Activated naive CD4-positive, alpha-beta T cell treated with anti-CD3 and anti-CD28 coated beads, Interleukin-2, amount 10 ng/mL, durations not matched to agents 7 days and 5 days (primary cell): ENCODE results near the gene SEMA3A.

Experiments
- CTCF ChIA-PET: fragments of 350-600 bp; sonication (Branson Sonifier 250); formaldehyde crosslinking; loops from one replicate; lab custom pipeline; 2021; ENCODE audit warnings: antibody characterized with exemption; lab: Charles Lee
- DNase-seq: peaks from one replicate; pipeline ENCODE4 v3.0.0-alpha.2; 2020
- H3K27ac Mint-ChIP-seq: one replicate; pipeline ENCODE4 v1.8.0; 2021; ENCODE audit warnings: mild to moderate bottlenecking, moderate library complexity, mixed read lengths
- H3K27me3 Mint-ChIP-seq: one replicate; pipeline ENCODE4 v1.8.0; 2021; ENCODE audit warnings: mild to moderate bottlenecking, mixed read lengths
- H3K36me3 Mint-ChIP-seq: one replicate; pipeline ENCODE4 v1.8.0; 2021; ENCODE audit warnings: mixed read lengths
- H3K4me1 Mint-ChIP-seq: one replicate; pipeline ENCODE4 v1.8.0; 2021; ENCODE audit warnings: mixed read lengths
- H3K4me3 Mint-ChIP-seq: one replicate; pipeline ENCODE4 v1.8.0; 2021; ENCODE audit warnings: mild to moderate bottlenecking, moderate library complexity, mixed read lengths
- H3K9me3 Mint-ChIP-seq: one replicate; pipeline ENCODE4 v1.8.0; 2021; ENCODE audit warnings: mixed read lengths

Gene SEMA3A

GRCh38 chr7:83937930-83938329, 256.7 kb downstream of the SEMA3A start:
- Mint-ChIP-seq H3K4me3 (no peak overlapping the region), H3K27ac (no peak overlapping the region), H3K9me3 (no peaks in the 10 kb centered on the region), H3K4me1 (no peaks in the 10 kb centered on the region), H3K36me3 (no peaks in the 10 kb centered on the region), H3K27me3 (peaks cover 3% of the 10 kb centered on the region)
- CTCF ChIA-PET: no interaction called here
- DNase-seq: no peak

- Mint-ChIP-seq H3K9me3 (no peaks in the 10 kb centered on the region), H3K27me3 (peaks cover 3% of the 10 kb centered on the region), H3K36me3 (no peaks in the 10 kb centered on the region), H3K27ac (no peak overlapping the region), H3K4me1 (no peaks in the 10 kb centered on the region), H3K4me3 (no peak overlapping the region)
- peak; percentile 71 for DNase-seq
- CTCF ChIA-PET: interaction anchor here (0.9 to 3.4 kb wide), 11 partner anchors 9 to 1091 kb away, joined by 3 to 27 read pairs (median 3); no protein-coding TSS in a partner anchor
Observed at GRCh38 chr7:83936056-83936708, 258.4 kb downstream of the SEMA3A start.

GRCh38 chr7:83934118-83934734, 260.4 kb downstream of the SEMA3A start:
- Mint-ChIP-seq H3K4me3 (no peak overlapping the region), H3K27me3 (peaks cover 3% of the 10 kb centered on the region), H3K9me3 (no peaks in the 10 kb centered on the region), H3K27ac (no peak overlapping the region), H3K36me3 (no peaks in the 10 kb centered on the region), H3K4me1 (no peaks in the 10 kb centered on the region)
- CTCF ChIA-PET: interaction anchor here (1.3 to 3.4 kb wide), 2 partner anchors 1089 to 1104 kb away, joined by 3 to 27 read pairs; no protein-coding TSS in a partner anchor
- DNase-seq: no peak

GRCh38 chr7:83931968-83932367, 262.6 kb downstream of the SEMA3A start:
- CTCF ChIA-PET: interaction anchor here (1.5 to 1.8 kb wide), 3 partner anchors 1092 to 1622 kb away, joined by 3 to 5 read pairs (median 3); no protein-coding TSS in a partner anchor
- no peaks in the 10 kb centered on the region for H3K4me1 Mint-ChIP-seq

GRCh38 chr7:83930262-83930661, 264.3 kb downstream of the SEMA3A start:
- no peak for DNase-seq
- no peaks in the 10 kb centered on the region for H3K9me3 Mint-ChIP-seq
- no peak overlapping the region for H3K4me3 Mint-ChIP-seq
- no peak overlapping the region for H3K27ac Mint-ChIP-seq
- no peaks in the 10 kb centered on the region for H3K27me3 Mint-ChIP-seq
- no peaks in the 10 kb centered on the region for H3K4me1 Mint-ChIP-seq
- CTCF ChIA-PET: no interaction called here
- H3K36me3 Mint-ChIP-seq: no peaks in the 10 kb centered on the region

More at GRCh38 chr7:83931968-83932367, 262.6 kb downstream of the SEMA3A start:
- Mint-ChIP-seq H3K9me3 (no peaks in the 10 kb centered on the region), H3K27me3 (no peaks in the 10 kb centered on the region), H3K36me3 (no peaks in the 10 kb centered on the region), H3K27ac (no peak overlapping the region), H3K4me3 (no peak overlapping the region)
- DNase-seq: no peak

- no peak overlapping the region for H3K27ac Mint-ChIP-seq
- no peaks in the 10 kb centered on the region for H3K27me3 Mint-ChIP-seq
- H3K4me1 Mint-ChIP-seq: no peaks in the 10 kb centered on the region
- no peak overlapping the region for H3K4me3 Mint-ChIP-seq
- H3K36me3 Mint-ChIP-seq: no peaks in the 10 kb centered on the region
- no peaks in the 10 kb centered on the region for H3K9me3 Mint-ChIP-seq
- no peak for DNase-seq
- CTCF ChIA-PET: no interaction called here
Observed at GRCh38 chr7:83925860-83926259, 268.7 kb downstream of the SEMA3A start.

- CTCF ChIA-PET: no interaction called here
- Mint-ChIP-seq H3K36me3 (no peaks in the 10 kb centered on the region), H3K9me3 (no peaks in the 10 kb centered on the region), H3K4me1 (no peaks in the 10 kb centered on the region), H3K27ac (no peak overlapping the region), H3K4me3 (no peak overlapping the region), H3K27me3 (no peaks in the 10 kb centered on the region)
- DNase-seq: no peak
Observed at GRCh38 chr7:83921941-83922607, 272.5 kb downstream of the SEMA3A start.

- Mint-ChIP-seq H3K36me3 (no peaks in the 10 kb centered on the region), H3K4me1 (no peaks in the 10 kb centered on the region), H3K27me3 (no peaks in the 10 kb centered on the region), H3K9me3 (no peaks in the 10 kb centered on the region), H3K27ac (no peak overlapping the region), H3K4me3 (no peak overlapping the region)
- DNase-seq: no peak
- CTCF ChIA-PET: no interaction called here
Observed at GRCh38 chr7:83921271-83921940, 273.2 kb downstream of the SEMA3A start.

GRCh38 chr7:83918142-83918541, 276.4 kb downstream of the SEMA3A start:
- no peak overlapping the region for H3K4me3 Mint-ChIP-seq
- no peaks in the 10 kb centered on the region for H3K27me3 Mint-ChIP-seq
- no peaks in the 10 kb centered on the region for H3K4me1 Mint-ChIP-seq
- no peak for DNase-seq
- no peaks in the 10 kb centered on the region for H3K36me3 Mint-ChIP-seq
- H3K9me3 Mint-ChIP-seq: no peaks in the 10 kb centered on the region
- CTCF ChIA-PET: no interaction called here
- H3K27ac Mint-ChIP-seq: no peak overlapping the region

- Mint-ChIP-seq H3K36me3 (no peaks in the 10 kb centered on the region), H3K27ac (no peak overlapping the region)
- DNase-seq: no peak
Observed at GRCh38 chr7:83913174-83913573, 281.4 kb downstream of the SEMA3A start.

GRCh38 chr7:83908526-83908925, 286.1 kb downstream of the SEMA3A start:
- no peak overlapping the region for H3K27ac Mint-ChIP-seq
- H3K4me3 Mint-ChIP-seq: no peak overlapping the region
- H3K9me3 Mint-ChIP-seq: no peaks in the 10 kb centered on the region
- H3K36me3 Mint-ChIP-seq: no peaks in the 10 kb centered on the region
- no peaks in the 10 kb centered on the region for H3K4me1 Mint-ChIP-seq
- H3K27me3 Mint-ChIP-seq: no peaks in the 10 kb centered on the region
- DNase-seq: no peak
- CTCF ChIA-PET: no interaction called here

More at GRCh38 chr7:83913174-83913573, 281.4 kb downstream of the SEMA3A start:
- Mint-ChIP-seq H3K27me3 (no peaks in the 10 kb centered on the region), H3K4me3 (no peak overlapping the region), H3K9me3 (no peaks in the 10 kb centered on the region), H3K4me1 (no peaks in the 10 kb centered on the region)
- CTCF ChIA-PET: no interaction called here
